ENCODE data around the gene GABRB1.

The GABRB1 gene

GRCh38 chr4:47050761-47051725 is 19.7 kb downstream of the GABRB1 start:
- Histone ChIP-seq H3K9ac (ENCODE audit: low read length) (no peak overlapping the region), H4K8ac (ENCODE audit: low read depth, low read length) (no peak overlapping the region), H3K27me3 (ENCODE audit: insufficient read depth, low read length, poor library complexity) (no peaks in the 10 kb centered on the region), H3K79me2 (ENCODE audit: control insufficient read depth, insufficient read depth, low read length) (no peaks in the 10 kb centered on the region), H2BK15ac (replicated peaks; ENCODE audit: low read depth) (no peak overlapping the region), H3K4me2 (ENCODE audit: low read length) (no peak overlapping the region), H3K23ac (ENCODE audit: low read length) (no peak overlapping the region), H3K27ac (ENCODE audit: low read depth, low read length) (no peak overlapping the region), H3K4me1 (ENCODE audit: control insufficient read depth, low read depth, low read length) (no peaks in the 10 kb centered on the region), H2BK5ac (ENCODE audit: low read length) (no peak overlapping the region), H3K18ac (ENCODE audit: low read length) (no peak overlapping the region), H3K56ac (ENCODE audit: low read length) (no peak overlapping the region), H4K5ac (ENCODE audit: low read length) (no peak overlapping the region), H3K36me3 (ENCODE audit: control insufficient read depth, insufficient read depth, low read length) (no peaks in the 10 kb centered on the region), H2BK120ac (ENCODE audit: low read depth, low read length) (no peak overlapping the region), H3K4me3 (ENCODE audit: low read length) (no peak overlapping the region), H3K4ac (ENCODE audit: low read depth, low read length) (no peak overlapping the region), H2AK5ac (ENCODE audit: low read length) (no peak overlapping the region), H3K79me1 (ENCODE audit: low read length) (no peaks in the 10 kb centered on the region)
- DNase-seq, result peak; percentile 15
- no CpG with 5 or more reads among the region's 3 CpGs for WGBS (ENCODE audit: extremely low coverage, insufficient coverage, low lambda C conversion rate)

GRCh38 chr4:47053485-47053884 is 22.1 kb downstream of the GABRB1 start:
- no peak overlapping the region for H3K18ac ChIP-seq (ENCODE audit: low read length)
- no peak overlapping the region for H3K27ac ChIP-seq (ENCODE audit: low read depth, low read length)
- H3K4ac ChIP-seq (ENCODE audit: low read depth, low read length), result no peak overlapping the region
- no peaks in the 10 kb centered on the region for H3K79me1 ChIP-seq (ENCODE audit: low read length)
- no peak overlapping the region for H2BK120ac ChIP-seq (ENCODE audit: low read depth, low read length)
- H3K27me3 ChIP-seq (ENCODE audit: insufficient read depth, low read length, poor library complexity), result no peaks in the 10 kb centered on the region
- no peak overlapping the region for H3K56ac ChIP-seq (ENCODE audit: low read length)
- H3K9ac ChIP-seq (ENCODE audit: low read length), result no peak overlapping the region
- no peak overlapping the region for H3K4me2 ChIP-seq (ENCODE audit: low read length)
- no peak for DNase-seq
- no peak overlapping the region for H3K4me3 ChIP-seq (ENCODE audit: low read length)
- H4K5ac ChIP-seq (ENCODE audit: low read length), result no peak overlapping the region
- no peak overlapping the region for H4K8ac ChIP-seq (ENCODE audit: low read depth, low read length)
- H2AK5ac ChIP-seq (ENCODE audit: low read length), result no peak overlapping the region
- WGBS (ENCODE audit: extremely low coverage, insufficient coverage, low lambda C conversion rate), result no CpG with 5 or more reads among the region's 2 CpGs
- no peak overlapping the region for H2BK15ac ChIP-seq (replicated peaks; ENCODE audit: low read depth)
- no peaks in the 10 kb centered on the region for H3K79me2 ChIP-seq (ENCODE audit: control insufficient read depth, insufficient read depth, low read length)
- H3K23ac ChIP-seq (ENCODE audit: low read length), result no peak overlapping the region
- no peaks in the 10 kb centered on the region for H3K36me3 ChIP-seq (ENCODE audit: control insufficient read depth, insufficient read depth, low read length)
- H2BK5ac ChIP-seq (ENCODE audit: low read length), result no peak overlapping the region
- no peaks in the 10 kb centered on the region for H3K4me1 ChIP-seq (ENCODE audit: control insufficient read depth, low read depth, low read length)

GRCh38 chr4:47054130-47054529 is 22.8 kb downstream of the GABRB1 start:
- H3K36me3 ChIP-seq (ENCODE audit: control insufficient read depth, insufficient read depth, low read length), result no peaks in the 10 kb centered on the region
- WGBS (ENCODE audit: extremely low coverage, insufficient coverage, low lambda C conversion rate), result no CpG with 5 or more reads among the region's 3 CpGs

GRCh38 chr4:47057991-47058390 is 26.6 kb downstream of the GABRB1 start:
- Histone ChIP-seq H4K8ac (ENCODE audit: low read depth, low read length) (no peak overlapping the region), H2BK120ac (ENCODE audit: low read depth, low read length) (no peak overlapping the region), H3K79me2 (ENCODE audit: control insufficient read depth, insufficient read depth, low read length) (no peaks in the 10 kb centered on the region), H3K4me1 (ENCODE audit: control insufficient read depth, low read depth, low read length) (no peaks in the 10 kb centered on the region), H3K56ac (ENCODE audit: low read length) (no peak overlapping the region), H3K27me3 (ENCODE audit: insufficient read depth, low read length, poor library complexity) (no peaks in the 10 kb centered on the region), H4K5ac (ENCODE audit: low read length) (no peak overlapping the region), H3K36me3 (ENCODE audit: control insufficient read depth, insufficient read depth, low read length) (no peaks in the 10 kb centered on the region), H3K27ac (ENCODE audit: low read depth, low read length) (no peak overlapping the region), H3K4me3 (ENCODE audit: low read length) (no peak overlapping the region), H2BK15ac (replicated peaks; ENCODE audit: low read depth) (no peak overlapping the region), H3K23ac (ENCODE audit: low read length) (no peak overlapping the region), H3K4ac (ENCODE audit: low read depth, low read length) (no peak overlapping the region), H2AK5ac (ENCODE audit: low read length) (no peak overlapping the region), H3K79me1 (ENCODE audit: low read length) (no peaks in the 10 kb centered on the region), H3K4me2 (ENCODE audit: low read length) (no peak overlapping the region), H3K9ac (ENCODE audit: low read length) (no peak overlapping the region), H3K18ac (ENCODE audit: low read length) (no peak overlapping the region), H2BK5ac (ENCODE audit: low read length) (no peak overlapping the region)
- no CpG with 5 or more reads among the region's 2 CpGs for WGBS (ENCODE audit: extremely low coverage, insufficient coverage, low lambda C conversion rate)
- DNase-seq, result no peak

More at GRCh38 chr4:47054130-47054529, 22.8 kb downstream of the GABRB1 start:
- DNase-seq, result no peak
- H4K5ac ChIP-seq (ENCODE audit: low read length), result no peak overlapping the region
- H3K56ac ChIP-seq (ENCODE audit: low read length), result no peak overlapping the region
- no peak overlapping the region for H3K4me3 ChIP-seq (ENCODE audit: low read length)
- no peak overlapping the region for H2BK5ac ChIP-seq (ENCODE audit: low read length)
- no peak overlapping the region for H3K27ac ChIP-seq (ENCODE audit: low read depth, low read length)
- H3K79me1 ChIP-seq (ENCODE audit: low read length), result no peaks in the 10 kb centered on the region
- no peaks in the 10 kb centered on the region for H3K27me3 ChIP-seq (ENCODE audit: insufficient read depth, low read length, poor library complexity)
- no peak overlapping the region for H3K4me2 ChIP-seq (ENCODE audit: low read length)
- H3K4me1 ChIP-seq (ENCODE audit: control insufficient read depth, low read depth, low read length), result no peaks in the 10 kb centered on the region
- H2AK5ac ChIP-seq (ENCODE audit: low read length), result no peak overlapping the region
- H3K9ac ChIP-seq (ENCODE audit: low read length), result no peak overlapping the region
- H3K79me2 ChIP-seq (ENCODE audit: control insufficient read depth, insufficient read depth, low read length), result no peaks in the 10 kb centered on the region
- no peak overlapping the region for H3K18ac ChIP-seq (ENCODE audit: low read length)
- H3K23ac ChIP-seq (ENCODE audit: low read length), result no peak overlapping the region
- H2BK15ac ChIP-seq (replicated peaks; ENCODE audit: low read depth), result no peak overlapping the region
- H3K4ac ChIP-seq (ENCODE audit: low read depth, low read length), result no peak overlapping the region
- no peak overlapping the region for H2BK120ac ChIP-seq (ENCODE audit: low read depth, low read length)
- no peak overlapping the region for H4K8ac ChIP-seq (ENCODE audit: low read depth, low read length)

GRCh38 chr4:47060561-47060960 is 29.2 kb downstream of the GABRB1 start:
- H3K36me3 ChIP-seq (ENCODE audit: control insufficient read depth, insufficient read depth, low read length), result no peaks in the 10 kb centered on the region
- WGBS (ENCODE audit: extremely low coverage, insufficient coverage, low lambda C conversion rate), result 100% methylated on average over 1 of the region's 4 CpGs
- H4K8ac ChIP-seq (ENCODE audit: low read depth, low read length), result no peak overlapping the region
- H2BK15ac ChIP-seq (replicated peaks; ENCODE audit: low read depth), result no peak overlapping the region
- H3K79me2 ChIP-seq (ENCODE audit: control insufficient read depth, insufficient read depth, low read length), result no peaks in the 10 kb centered on the region
- no peak overlapping the region for H3K9ac ChIP-seq (ENCODE audit: low read length)
- no peak overlapping the region for H3K4me3 ChIP-seq (ENCODE audit: low read length)
- no peak overlapping the region for H3K23ac ChIP-seq (ENCODE audit: low read length)
- H3K56ac ChIP-seq (ENCODE audit: low read length), result no peak overlapping the region
- H2AK5ac ChIP-seq (ENCODE audit: low read length), result no peak overlapping the region
- no peak overlapping the region for H3K18ac ChIP-seq (ENCODE audit: low read length)
- no peak for DNase-seq
- H3K4me1 ChIP-seq (ENCODE audit: control insufficient read depth, low read depth, low read length), result no peaks in the 10 kb centered on the region
- no peak overlapping the region for H4K5ac ChIP-seq (ENCODE audit: low read length)
- H3K4me2 ChIP-seq (ENCODE audit: low read length), result no peak overlapping the region
- H3K27ac ChIP-seq (ENCODE audit: low read depth, low read length), result no peak overlapping the region
- H2BK5ac ChIP-seq (ENCODE audit: low read length), result no peak overlapping the region
- no peaks in the 10 kb centered on the region for H3K79me1 ChIP-seq (ENCODE audit: low read length)
- no peaks in the 10 kb centered on the region for H3K27me3 ChIP-seq (ENCODE audit: insufficient read depth, low read length, poor library complexity)
- H3K4ac ChIP-seq (ENCODE audit: low read depth, low read length), result no peak overlapping the region
- no peak overlapping the region for H2BK120ac ChIP-seq (ENCODE audit: low read depth, low read length)

All from mesendoderm (in vitro differentiated cells).